GM21723 (cell line): ENCODE results near the gene SPAG6.
A peak's percentile ranks its signal among the peaks of the same experiment; 100 is the strongest.
"Not testable (repeated sequence)": the region's sequence is repeated elsewhere in the genome, so short reads cannot be mapped to it uniquely, and the experiment has no call there.

Experiments used
- ATAC-seq: cut with Tn5 transposase; IDR thresholded peaks from one replicate; pipeline ENCODE4 v1.9.1; 2021; ENCODE audit warnings: mild to moderate bottlenecking, moderate library complexity; ENCODE audit not compliant: unreplicated experiment

SPAG6 gene

GRCh38 chr10:22341190-22341925 lies 3.9 kb upstream of the SPAG6 start:
- ATAC-seq: peak; percentile 20

DNA sequence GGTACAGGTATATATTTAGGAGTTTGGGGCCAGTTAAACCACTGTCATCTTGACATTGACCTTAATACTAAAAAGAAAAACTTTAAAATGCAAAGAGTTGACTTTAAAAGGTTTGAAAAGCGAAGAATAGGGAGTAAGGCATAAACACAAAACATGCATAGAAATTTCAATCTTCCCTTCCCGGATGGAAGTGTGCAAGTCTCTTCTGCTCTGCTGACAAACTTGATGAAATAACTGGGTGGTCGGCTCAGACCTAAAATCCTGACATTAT lies 3.4 kb upstream of the SPAG6 start:
- no peak for ATAC-seq

GRCh38 chr10:22342421-22342820 lies 2.9 kb upstream of the SPAG6 start:
- no peak for ATAC-seq

GRCh38 chr10:22343731-22344130 lies 1.6 kb upstream of the SPAG6 start:
- no peak for ATAC-seq

GRCh38 chr10:22344249-22344648 lies 1.0 kb upstream of the SPAG6 start:
- no peak for ATAC-seq

GRCh38 chr10:22344781-22345300 lies 455 bp upstream of the SPAG6 start:
- ATAC-seq: no peak

GRCh38 chr10:22346096-22346661 lies 883 bp downstream of the SPAG6 start:
- ATAC-seq: no peak

DNA sequence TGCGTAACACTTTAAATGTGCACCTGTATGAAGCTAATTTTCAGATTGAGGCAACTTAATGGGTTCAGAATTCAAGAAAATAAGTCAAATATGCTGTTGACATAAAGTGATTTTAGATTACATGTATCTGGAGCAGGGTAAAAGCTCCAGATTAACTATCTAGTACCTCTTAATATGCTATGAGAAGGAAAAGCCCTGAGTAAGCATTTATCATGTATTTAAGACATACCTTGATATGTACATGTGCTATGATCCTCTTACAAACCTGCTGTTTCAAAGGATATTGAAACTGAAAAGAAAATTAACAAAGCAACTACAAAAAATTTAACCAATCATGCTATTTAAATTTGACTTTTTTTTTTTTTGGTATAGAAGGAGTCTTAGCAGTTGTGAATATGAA lies 4.5 kb downstream of the SPAG6 start:
- ATAC-seq: no peak

- no peak for ATAC-seq
These were observed 5.9 kb downstream of the SPAG6 start for GRCh38 chr10:22351131-22351703.

- no peak for ATAC-seq
These were observed 11.1 kb downstream of the SPAG6 start for GRCh38 chr10:22356324-22356873.

- ATAC-seq: not testable (repeated sequence)
These were observed 12.5 kb downstream of the SPAG6 start for GRCh38 chr10:22357770-22358169.

DNA sequence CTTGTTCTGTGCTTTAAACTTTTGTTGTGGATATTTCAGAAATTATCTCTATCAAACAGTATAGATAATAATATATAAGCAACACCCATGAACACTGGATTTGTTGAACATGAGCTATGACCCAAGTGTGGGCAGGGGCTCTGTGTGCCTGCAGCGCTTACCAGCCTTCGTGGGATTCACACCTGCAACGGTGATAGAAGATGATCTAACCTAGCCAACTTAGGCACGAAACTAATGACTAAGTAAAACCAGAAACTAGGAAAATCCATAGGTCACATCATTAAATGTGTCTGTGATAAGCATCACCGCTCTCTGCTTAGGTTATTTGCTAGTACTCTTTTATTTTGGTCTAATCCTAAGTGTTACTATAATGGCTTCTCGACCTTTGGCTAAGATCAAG lies 18.0 kb downstream of the SPAG6 start:
- no peak for ATAC-seq

DNA sequence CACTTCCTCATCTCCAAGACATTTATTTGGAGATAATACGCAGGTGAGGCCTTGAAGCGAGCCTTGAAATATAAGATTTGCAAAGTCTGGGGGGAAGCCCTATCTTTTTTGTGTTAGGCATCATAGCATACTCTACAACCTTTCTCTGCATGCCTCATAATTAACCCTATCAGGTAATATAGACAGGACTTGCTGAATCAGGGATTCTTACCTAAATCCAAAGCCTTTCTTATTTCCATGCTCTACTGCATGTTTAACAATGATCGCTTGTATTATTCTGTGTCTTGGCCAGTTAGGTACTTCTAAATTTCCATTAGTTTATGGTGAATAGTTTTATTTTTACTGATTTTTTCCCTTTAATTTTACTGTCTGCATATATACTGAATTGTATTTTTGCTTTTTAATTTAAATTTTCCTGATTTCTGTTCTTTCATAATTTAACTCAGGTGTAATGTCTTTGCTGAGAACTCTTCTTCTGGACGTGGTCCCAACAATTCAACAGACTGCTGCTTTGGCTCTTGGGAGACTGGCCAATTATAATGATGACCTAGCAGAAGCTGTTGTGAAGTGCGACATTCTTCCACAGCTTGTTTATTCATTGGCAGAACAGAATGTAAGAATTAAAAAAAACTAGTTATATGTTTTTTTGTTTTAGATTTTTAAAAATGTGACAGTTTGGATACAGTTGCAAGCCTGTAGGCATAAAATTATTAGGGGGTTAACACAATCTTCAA lies 19.3 kb downstream of the SPAG6 start:
- ATAC-seq: no peak

DNA sequence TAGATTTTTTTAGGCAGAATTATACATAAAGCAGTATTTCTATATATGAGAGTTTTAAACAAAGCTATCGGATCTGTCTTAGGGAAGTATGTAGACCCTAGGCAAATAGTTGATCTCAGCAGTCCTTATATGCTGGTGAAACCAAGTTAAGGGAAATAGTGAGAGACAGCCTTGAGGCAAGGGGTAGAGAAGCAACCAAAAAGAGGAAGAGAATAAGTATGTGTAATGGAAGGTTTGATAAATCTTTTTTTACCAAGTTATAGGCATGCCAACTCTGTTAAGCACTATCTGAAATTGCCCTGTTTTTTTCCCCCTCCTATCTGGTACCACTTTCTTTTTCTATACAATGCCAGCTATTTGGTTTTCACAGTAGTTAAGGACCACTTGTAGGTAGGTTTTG lies 19.9 kb downstream of the SPAG6 start:
- peak; percentile 57 for ATAC-seq

DNA sequence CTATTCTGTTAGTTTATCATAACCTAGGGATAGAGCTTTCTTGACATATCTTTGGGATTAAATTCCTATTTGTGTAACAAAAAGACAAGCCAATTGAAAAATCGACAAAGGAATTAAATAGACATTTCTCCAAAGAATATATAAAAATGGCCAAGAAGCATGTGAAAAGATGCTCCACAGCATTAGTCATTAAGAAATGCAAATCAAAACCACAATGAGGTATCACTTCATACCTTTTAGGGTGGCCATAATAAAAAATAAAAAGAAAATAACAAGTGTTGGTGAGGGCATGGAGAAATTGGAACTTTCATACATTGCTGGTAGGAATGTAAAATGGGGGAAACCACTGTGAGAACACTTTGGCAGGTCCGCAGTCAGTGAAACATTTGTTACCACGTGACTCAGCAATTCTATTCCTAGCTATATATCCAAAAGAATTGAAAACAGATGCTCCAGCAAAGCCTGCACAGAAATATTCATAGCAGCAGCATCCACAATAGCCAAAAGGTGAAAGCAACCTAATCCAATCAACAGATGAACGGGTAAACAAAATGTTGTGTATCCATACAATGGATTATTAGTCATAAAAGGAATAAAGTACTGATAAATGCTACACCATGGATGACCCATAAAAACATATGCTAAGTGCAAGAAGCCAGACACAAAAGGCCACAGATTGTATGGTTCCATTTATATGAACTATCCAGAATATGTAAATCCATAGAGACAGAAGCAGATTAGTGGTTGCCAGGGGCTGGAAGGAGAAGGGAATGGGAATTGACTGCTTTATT lies 20.5 kb downstream of the SPAG6 start:
- no peak for ATAC-seq

DNA sequence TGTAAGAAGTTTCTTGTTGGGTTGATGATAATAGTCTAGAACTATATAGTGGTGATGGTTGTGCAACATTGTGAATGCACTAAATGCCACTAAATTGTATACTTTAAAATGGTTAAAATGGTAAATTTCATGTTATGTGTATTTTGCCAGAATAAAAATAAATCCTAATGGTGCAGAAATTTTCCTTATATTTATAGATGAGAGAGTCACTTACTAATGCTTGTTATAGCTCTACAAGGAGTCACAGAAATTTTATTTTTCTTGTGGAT lies 21.1 kb downstream of the SPAG6 start:
- ATAC-seq: no peak

GRCh38 chr10:22366771-22367170 lies 21.5 kb downstream of the SPAG6 start:
- no peak for ATAC-seq

- no peak for ATAC-seq
These were observed 22.2 kb downstream of the SPAG6 start for GRCh38 chr10:22367471-22367870.

GRCh38 chr10:22368402-22368801 lies 23.1 kb downstream of the SPAG6 start:
- ATAC-seq: no peak

DNA sequence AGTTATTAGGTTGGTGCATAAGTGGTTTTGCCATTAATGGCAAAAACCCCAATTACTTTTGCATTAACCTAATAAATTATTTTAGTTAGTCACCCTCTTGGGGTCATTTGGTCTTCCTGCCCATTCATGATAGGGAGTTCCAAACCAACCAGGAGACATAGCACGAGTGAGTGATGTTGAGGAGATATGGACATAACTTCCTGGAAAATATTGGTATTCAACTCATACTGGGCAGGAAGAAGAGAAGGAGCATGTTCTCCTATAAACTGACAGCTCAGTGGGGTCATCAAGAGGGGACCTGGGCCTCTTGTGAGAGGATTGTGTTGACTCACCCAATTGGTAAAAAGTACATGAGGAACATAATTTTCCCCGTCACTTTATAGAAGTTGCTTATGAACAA lies 23.7 kb downstream of the SPAG6 start:
- no peak for ATAC-seq

- ATAC-seq: no peak
These were observed 24.3 kb downstream of the SPAG6 start for GRCh38 chr10:22369434-22370072.
